ENCODE data around the gene CELSR3. TPM values are rescaled to one million over a fixed set of nuclear protein-coding genes. Genes with fewer than 3 reads are reported as not detected.

The CELSR3 gene
- total RNA-seq, 1 experiment from 2014 or later = 1.1 TPM

DNA sequence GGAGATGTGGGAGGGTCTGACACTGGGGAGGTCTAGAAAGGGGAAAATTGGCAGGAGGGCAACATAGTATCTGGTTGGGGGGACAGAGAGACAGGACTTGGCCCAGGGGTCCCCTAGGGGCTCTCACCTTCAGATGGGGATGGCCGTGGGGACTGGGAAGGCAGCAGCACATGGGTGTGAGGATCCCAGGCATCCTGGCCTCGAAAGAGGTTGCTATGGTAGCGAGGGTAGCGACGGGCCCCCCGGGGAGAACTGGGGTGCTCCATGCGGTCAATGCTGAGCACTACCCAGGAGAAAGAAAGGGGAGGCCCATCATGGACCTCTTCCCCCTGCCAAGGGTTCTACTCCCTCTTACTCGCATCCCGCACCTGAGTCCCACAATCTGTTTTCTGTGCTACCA lies 15.0 kb downstream of the CELSR3 start:
- Histone ChIP-seq H3K9me3 (ENCODE audit: low read length) (no peaks in the 10 kb centered on the region), H3K36me3 (ENCODE audit: low read depth, low read length) (no peaks in the 10 kb centered on the region), H3K27ac (ENCODE audit: low read length) (no peak overlapping the region), H3K9me2 (replicated peaks; ENCODE audit: low read length) (no peaks in the 10 kb centered on the region), H3F3A (ENCODE audit: low read length, unreplicated experiment) (no peaks in the 10 kb centered on the region), H3K4me2 (ENCODE audit: low read length) (no peak overlapping the region), H3K27me3 (ENCODE audit: low read length) (no peaks in the 10 kb centered on the region), H3K4me3 (ENCODE audit: low read length) (no peak overlapping the region), H3K79me2 (ENCODE audit: low read length) (no peaks in the 10 kb centered on the region), H3K4me1 (ENCODE audit: insufficient read depth, low read length) (no peaks in the 10 kb centered on the region), H3K9ac (ENCODE audit: low read length) (no peak overlapping the region), H4K20me1 (ENCODE audit: low read length) (no peaks in the 10 kb centered on the region), H2AFZ (ENCODE audit: low read length) (no peak overlapping the region)
- POLR2A ChIA-PET (ENCODE audit: unreplicated experiment) = interaction anchor here (0.5 kb wide), 1 partner anchor 88 kb away, joined by 8 read pairs; no protein-coding TSS in a partner anchor
- TF ChIP-seq CTCF (conservative IDR thresholded peaks at IDR 0.05; ENCODE audit: low read depth, low read length) (no peak), EZH2 (IDR thresholded peaks at IDR 0.05; ENCODE audit: low read length, unreplicated experiment) (no peak), EZH2phosphoT487 (IDR thresholded peaks at IDR 0.05; ENCODE audit: borderline replicate concordance, low read length) (no peak)
- CTCF ChIA-PET = no interaction called here
- no peak for ATAC-seq
- BruUV-seq (replicated peaks) = no TSS peak
- intact Hi-C loops (cut with micrococcal nuclease) = no loop called here
- DNase-seq = no peak

GRCh38 chr3:48644898-48645760 lies 17.6 kb downstream of the CELSR3 start:
- Histone ChIP-seq H4K20me1 (ENCODE audit: low read length) (no peaks in the 10 kb centered on the region), H3K4me2 (ENCODE audit: low read length) (no peak overlapping the region), H3K4me3 (ENCODE audit: low read length) (no peak overlapping the region), H3K4me1 (ENCODE audit: insufficient read depth, low read length) (no peaks in the 10 kb centered on the region), H3K9me2 (replicated peaks; ENCODE audit: low read length) (no peaks in the 10 kb centered on the region), H3F3A (ENCODE audit: low read length, unreplicated experiment) (no peaks in the 10 kb centered on the region), H2AFZ (ENCODE audit: low read length) (no peak overlapping the region), H3K9me3 (ENCODE audit: low read length) (no peaks in the 10 kb centered on the region), H3K79me2 (ENCODE audit: low read length) (no peaks in the 10 kb centered on the region), H3K27ac (ENCODE audit: low read length) (no peak overlapping the region), H3K9ac (ENCODE audit: low read length) (no peak overlapping the region), H3K27me3 (ENCODE audit: low read length) (no peaks in the 10 kb centered on the region), H3K36me3 (ENCODE audit: low read depth, low read length) (no peaks in the 10 kb centered on the region)
- no peak for DNase-seq
- CTCF ChIA-PET = interaction anchor here (0.6 kb wide), 1 partner anchor 61 kb away, joined by 3 read pairs; no protein-coding TSS in a partner anchor
- no TSS peak for BruUV-seq (replicated peaks)
- intact Hi-C loops (cut with micrococcal nuclease) = no loop called here
- POLR2A ChIA-PET (ENCODE audit: unreplicated experiment) = no interaction called here
- TF ChIP-seq EZH2 (IDR thresholded peaks at IDR 0.05; ENCODE audit: low read length, unreplicated experiment) (no peak), CTCF (conservative IDR thresholded peaks at IDR 0.05; ENCODE audit: low read depth, low read length) (no peak), EZH2phosphoT487 (IDR thresholded peaks at IDR 0.05; ENCODE audit: borderline replicate concordance, low read length) (no peak)
- no peak for ATAC-seq

GRCh38 chr3:48642605-48643004 lies 20.1 kb downstream of the CELSR3 start:
- Histone ChIP-seq H3K27ac (ENCODE audit: low read length) (no peak overlapping the region), H2AFZ (ENCODE audit: low read length) (no peak overlapping the region), H3K79me2 (ENCODE audit: low read length) (no peaks in the 10 kb centered on the region), H3K4me2 (ENCODE audit: low read length) (no peak overlapping the region), H3K9ac (ENCODE audit: low read length) (no peak overlapping the region), H3K9me2 (replicated peaks; ENCODE audit: low read length) (no peaks in the 10 kb centered on the region), H3F3A (ENCODE audit: low read length, unreplicated experiment) (no peaks in the 10 kb centered on the region), H3K4me3 (ENCODE audit: low read length) (no peak overlapping the region), H3K4me1 (ENCODE audit: insufficient read depth, low read length) (no peaks in the 10 kb centered on the region), H3K9me3 (ENCODE audit: low read length) (no peaks in the 10 kb centered on the region), H3K36me3 (ENCODE audit: low read depth, low read length) (no peaks in the 10 kb centered on the region), H4K20me1 (ENCODE audit: low read length) (no peaks in the 10 kb centered on the region), H3K27me3 (ENCODE audit: low read length) (no peaks in the 10 kb centered on the region)
- ATAC-seq = no peak
- DNase-seq = no peak
- POLR2A ChIA-PET (ENCODE audit: unreplicated experiment) = no interaction called here
- intact Hi-C loops (cut with micrococcal nuclease) = no loop called here
- CTCF ChIA-PET = no interaction called here
- TF ChIP-seq CTCF (conservative IDR thresholded peaks at IDR 0.05; ENCODE audit: low read depth, low read length) (no peak), EZH2 (IDR thresholded peaks at IDR 0.05; ENCODE audit: low read length, unreplicated experiment) (no peak), EZH2phosphoT487 (IDR thresholded peaks at IDR 0.05; ENCODE audit: borderline replicate concordance, low read length) (no peak)
- no TSS peak for BruUV-seq (replicated peaks)

Data from PC-3 (cell line).